GM23338 (cell line): Measurements from ENCODE around the gene PCNX1. TPM values are rescaled to one million over a fixed set of nuclear protein-coding genes. Genes with fewer than 3 reads are reported as not detected.
"Not testable (repeated sequence)": the region's sequence is repeated elsewhere in the genome, so short reads cannot be mapped to it uniquely, and the experiment has no call there.

ENCODE experiments used
- ATAC-seq: fragments of 200-7000 bp; cut with Tn5 transposase; 3 replicates; pipeline ENCODE4 v1.9.1; 2020
- DNase-seq: peaks from one replicate; pipeline ENCODE4 v3.0.0-alpha.2; 2015; ENCODE audit warnings: low spot score
- H2AFZ ChIP-seq: fragments of 200-600 bp; sonication (generic); 2 replicates; pipeline ENCODE4 v1.8.0; 2016; ENCODE audit warnings: antibody characterized with exemption, mild to moderate bottlenecking, moderate library complexity
- H3F3A ChIP-seq: fragments of 200-600 bp; sonication (generic); replicated peaks from 2 replicates; pipeline ENCODE4 v1.8.0; 2017; ENCODE audit warnings: antibody characterized with exemption, mixed run types, low read depth
- H3K27ac ChIP-seq: fragments of 200-600 bp; sonication (generic); 2 replicates; pipeline ENCODE4 v1.6.1; 2016; ENCODE audit warnings: low read depth
- H3K27me3 ChIP-seq: fragments of 200-600 bp; sonication (generic); 2 replicates; pipeline ENCODE4 v1.8.0; 2016; ENCODE audit warnings: mild to moderate bottlenecking, mixed run types, moderate library complexity; ENCODE audit not compliant: insufficient read depth
- H3K36me3 ChIP-seq: fragments of 200-600 bp; sonication (generic); 2 replicates; pipeline ENCODE4 v1.8.0; 2016; ENCODE audit warnings: mild to moderate bottlenecking; ENCODE audit not compliant: insufficient read depth
- H3K4me1 ChIP-seq: fragments of 200-600 bp; sonication (generic); 2 replicates; pipeline ENCODE4 v1.8.0; 2016; ENCODE audit warnings: mild to moderate bottlenecking, moderate library complexity; ENCODE audit not compliant: insufficient read depth
- H3K4me2 ChIP-seq: fragments of 200-600 bp; sonication (generic); 2 replicates; pipeline ENCODE4 v1.7.1; 2017; ENCODE audit warnings: mixed run types
- H3K4me3 ChIP-seq: fragments of 200-600 bp; sonication (generic); 2 replicates; pipeline ENCODE4 v1.6.1; 2016; ENCODE audit warnings: mixed run types
- H3K79me2 ChIP-seq: fragments of 200-600 bp; sonication (generic); replicated peaks from 2 replicates; pipeline ENCODE4 v1.8.0; 2017; ENCODE audit warnings: mild to moderate bottlenecking; ENCODE audit not compliant: insufficient read depth
- H3K9me2 ChIP-seq: fragments of 200-600 bp; sonication (generic); 2 replicates; pipeline ENCODE4 v1.8.0; 2017; ENCODE audit not compliant: insufficient read depth
- H4K20me1 ChIP-seq: fragments of 200-600 bp; sonication (generic); replicated peaks from 2 replicates; pipeline ENCODE4 v1.8.0; 2017; ENCODE audit warnings: mild to moderate bottlenecking; ENCODE audit not compliant: insufficient read depth
- H3K27ac Mint-ChIP-seq: 2 replicates; pipeline ENCODE4 v1.8.0; 2020; ENCODE audit warnings: inconsistent platforms, mild to moderate bottlenecking, moderate library complexity, mixed read lengths
- H3K27me3 Mint-ChIP-seq: 3 replicates; pipeline ENCODE4 v1.8.0; 2022; ENCODE audit warnings: low read depth, mild to moderate bottlenecking, moderate library complexity, mixed read lengths, inconsistent platforms; ENCODE audit not compliant: insufficient read depth, poor library complexity
- H3K36me3 Mint-ChIP-seq: 3 replicates; pipeline ENCODE4 v1.8.0; 2021; ENCODE audit warnings: low read depth, mild to moderate bottlenecking, inconsistent platforms, moderate library complexity, mixed read lengths
- H3K4me1 Mint-ChIP-seq: 3 replicates; pipeline ENCODE4 v1.8.0; 2020; ENCODE audit warnings: mild to moderate bottlenecking, inconsistent platforms, mixed read lengths
- H3K4me3 Mint-ChIP-seq: 3 replicates; pipeline ENCODE4 v1.8.0; 2021; ENCODE audit warnings: moderate library complexity, mild to moderate bottlenecking, inconsistent platforms, mixed read lengths
- H3K9me3 Mint-ChIP-seq: 3 replicates; pipeline ENCODE4 v1.8.0; 2020; ENCODE audit warnings: moderate library complexity, mild to moderate bottlenecking, inconsistent platforms, mixed read lengths
- CTCF ChIP-seq, 2 experiments: fragments of 200-600 bp in 1 of 2; sonication (generic) in 1 of 2; conservative IDR thresholded peaks; 2 replicates each; pipeline versions ENCODE4 v1.5.1 to v1.6.1; 2016 to 2017; ENCODE audit warnings: antibody characterized with exemption in 2 of 2, low read depth in 2 of 2, mild to moderate bottlenecking in 2 of 2, moderate library complexity in 1 of 2
- ZNF462 ChIP-seq: fragments of 250-450 bp; sonication (Bioruptor Pico); IDR thresholded peaks from 2 replicates; pipeline ENCODE4 v1.5.0; 2020; ENCODE audit warnings: mild to moderate bottlenecking, moderate library complexity
- polyA plus RNA-seq: library from polyadenylated mRNA; unstranded; fragments of >200 nt; fragmentation: Nextera tagmentation; extraction: Ambion mirVana; gene quantifications from 2 replicates; pipeline ENCODE4 v1.2.1, GENCODE V29; 2016
- total RNA-seq: library from RNA; depleted of rRNA; stranded (reverse); fragments of >200 nt; shearing (Covaris generic); gene quantifications from 2 replicates; pipeline ENCODE4 v1.2.3, GENCODE V29; 2014

The PCNX1 gene
- total and polyA plus RNA-seq, 2 experiments from 2014 or later = 19.4 to 53.1 TPM

- TF ChIP-seq ZNF462 (CRISPR knock-in tag) = no peak
- no peak for TF ChIP-seq CTCF (conservative IDR thresholded peaks at IDR 0.05; ENCODE audit: low read depth in 2 of 2)
Observed at GRCh38 chr14:71123579-71124135, 216.4 kb downstream of the PCNX1 start (continued).

GRCh38 chr14:71129716-71130490 is 222.6 kb downstream of the PCNX1 start:
- H3K36me3 Mint-ChIP-seq = peaks cover 18% of the 10 kb centered on the region
- not testable (repeated sequence) for H4K20me1 ChIP-seq, H3K36me3 ChIP-seq, H3K9me2 ChIP-seq, H3K27ac ChIP-seq, H3K4me1 Mint-ChIP-seq, H3K4me2 ChIP-seq, H3K27me3 ChIP-seq, H3K4me3 Mint-ChIP-seq, DNase-seq, H3F3A ChIP-seq, H3K4me3 ChIP-seq, ATAC-seq, H3K79me2 ChIP-seq, H3K27me3 Mint-ChIP-seq, H2AFZ ChIP-seq
- peaks cover 14% of the 10 kb centered on the region; the same call in 1 of the 2 replicates for H3K4me1 ChIP-seq
- H3K27ac Mint-ChIP-seq = peak overlapping the region; percentile 7; the same call in 1 of the 2 replicates
- peaks cover 18% of the 10 kb centered on the region for H3K9me3 Mint-ChIP-seq
